ENCODE measurements around the gene SWAP70.

DNA sequence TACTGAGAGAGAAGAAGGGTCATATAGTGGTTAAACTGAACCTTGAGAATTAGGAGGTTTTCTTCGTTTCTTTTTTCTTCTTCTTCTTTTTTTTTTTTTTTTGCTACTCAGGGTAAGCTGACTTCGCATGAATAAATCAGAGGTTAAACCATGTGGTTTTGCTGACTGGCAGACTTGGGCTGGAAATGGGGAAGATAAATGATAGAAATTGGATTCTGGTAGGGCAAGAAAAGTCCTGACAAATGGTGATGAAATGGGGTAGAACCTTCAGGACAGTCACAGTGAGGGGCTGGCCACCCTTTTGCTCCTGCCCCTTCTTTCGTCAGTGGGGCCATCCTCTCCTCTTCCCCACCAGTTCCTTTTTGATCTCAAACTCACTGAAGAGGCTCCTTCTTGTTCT, 1.6 kb upstream of the SWAP70 start:
- TF ChIP-seq, protein P1, sequence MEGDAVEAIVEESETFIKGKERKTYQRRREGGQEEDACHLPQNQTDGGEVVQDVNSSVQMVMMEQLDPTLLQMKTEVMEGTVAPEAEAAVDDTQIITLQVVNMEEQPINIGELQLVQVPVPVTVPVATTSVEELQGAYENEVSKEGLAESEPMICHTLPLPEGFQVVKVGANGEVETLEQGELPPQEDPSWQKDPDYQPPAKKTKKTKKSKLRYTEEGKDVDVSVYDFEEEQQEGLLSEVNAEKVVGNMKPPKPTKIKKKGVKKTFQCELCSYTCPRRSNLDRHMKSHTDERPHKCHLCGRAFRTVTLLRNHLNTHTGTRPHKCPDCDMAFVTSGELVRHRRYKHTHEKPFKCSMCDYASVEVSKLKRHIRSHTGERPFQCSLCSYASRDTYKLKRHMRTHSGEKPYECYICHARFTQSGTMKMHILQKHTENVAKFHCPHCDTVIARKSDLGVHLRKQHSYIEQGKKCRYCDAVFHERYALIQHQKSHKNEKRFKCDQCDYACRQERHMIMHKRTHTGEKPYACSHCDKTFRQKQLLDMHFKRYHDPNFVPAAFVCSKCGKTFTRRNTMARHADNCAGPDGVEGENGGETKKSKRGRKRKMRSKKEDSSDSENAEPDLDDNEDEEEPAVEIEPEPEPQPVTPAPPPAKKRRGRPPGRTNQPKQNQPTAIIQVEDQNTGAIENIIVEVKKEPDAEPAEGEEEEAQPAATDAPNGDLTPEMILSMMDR (IDR thresholded peaks at IDR 0.05; ENCODE audit: low read depth, low read length): no peak
- no peak for TF ChIP-seq MYC (IDR thresholded peaks at IDR 0.05; ENCODE audit: low read depth, low read length)
